Tibial nerve (tissue), 4 donors: Measurements from ENCODE around the gene TMEM214. TPM values are rescaled to one million over a fixed set of nuclear protein-coding genes. Genes with fewer than 3 reads are reported as not detected.

Experiments used
- DNase-seq, 2 donors: peaks; one replicate each; pipeline ENCODE4 v3.0.0-alpha.2; 2019; ENCODE audit warnings: low spot score in 2 of 2
- H3K27ac ChIP-seq, 4 donors: fragments of 200-600 bp; sonication (generic) in 3 of 4; one replicate each; pipeline ENCODE4 v1.5.1; 2017 to 2019; ENCODE audit warnings: mild to moderate bottlenecking in 1 of 4
- H3K27me3 ChIP-seq, 2 donors: fragments of 200-600 bp; sonication (generic) in 1 of 2; one replicate each; pipeline versions ENCODE4 v1.5.1 to v1.6.0; 2017 to 2019
- H3K36me3 ChIP-seq, 3 donors: fragments of 200-600 bp; sonication (generic); one replicate each; pipeline ENCODE4 v1.5.1; 2018 to 2019
- H3K4me1 ChIP-seq, 4 donors: fragments of 200-600 bp; sonication (generic) in 3 of 4; one replicate each; pipeline ENCODE4 v1.5.1; 2017 to 2019
- H3K4me3 ChIP-seq, 4 donors: fragments of 200-600 bp; sonication (generic) in 3 of 4; one replicate each; pipeline ENCODE4 v1.5.1; 2017 to 2019; ENCODE audit warnings: mild to moderate bottlenecking in 1 of 4, moderate library complexity in 1 of 4
- H3K9me3 ChIP-seq, 4 donors: fragments of 200-600 bp; sonication (generic) in 3 of 4; one replicate each; pipeline ENCODE4 v1.5.1; 2017 to 2019
- EP300 ChIP-seq, 2 donors: sonication (generic); formaldehyde crosslinking; IDR thresholded peaks; one replicate each; pipeline ENCODE4 v1.6.1; 2017; ENCODE audit warnings: antibody characterized with exemption in 2 of 2, mild to moderate bottlenecking in 1 of 2
- POLR2A ChIP-seq, 2 donors: fragments of 450-650 bp; IDR thresholded peaks; one replicate each; pipeline ENCODE4 v1.6.1; 2017; ENCODE audit warnings: antibody characterized with exemption in 2 of 2, mild to moderate bottlenecking in 2 of 2, moderate library complexity in 2 of 2
- WGBS, 2 donors: methylation state at CpG; one replicate each; pipeline ENCODE4 v1.1.5; 2018; 5-methylcytosine and 5-hydroxymethylcytosine counted together
- total RNA-seq, 4 donors: library from RNA; depleted of rRNA; stranded (reverse); fragments of >200 nt; gene quantifications; one replicate each; pipeline ENCODE4 v1.1.0, GENCODE V29; 2016
- TF ChIP-seq, protein P1 (sequence below), 5 experiments: fragments of 200-600 bp in 3 of 5; fragments of 450-650 bp in 2 of 5; sonication (generic) in 3 of 5; IDR thresholded peaks; one replicate each; pipeline ENCODE4 v1.5.1; 2016 to 2019; ENCODE audit warnings: antibody characterized with exemption in 5 of 5, mild to moderate bottlenecking in 3 of 5, moderate library complexity in 2 of 5

TMEM214 gene
- total RNA-seq, 4 donors from 2014 or later: 45.7 to 71.4 (median 53.4) TPM

DNA sequence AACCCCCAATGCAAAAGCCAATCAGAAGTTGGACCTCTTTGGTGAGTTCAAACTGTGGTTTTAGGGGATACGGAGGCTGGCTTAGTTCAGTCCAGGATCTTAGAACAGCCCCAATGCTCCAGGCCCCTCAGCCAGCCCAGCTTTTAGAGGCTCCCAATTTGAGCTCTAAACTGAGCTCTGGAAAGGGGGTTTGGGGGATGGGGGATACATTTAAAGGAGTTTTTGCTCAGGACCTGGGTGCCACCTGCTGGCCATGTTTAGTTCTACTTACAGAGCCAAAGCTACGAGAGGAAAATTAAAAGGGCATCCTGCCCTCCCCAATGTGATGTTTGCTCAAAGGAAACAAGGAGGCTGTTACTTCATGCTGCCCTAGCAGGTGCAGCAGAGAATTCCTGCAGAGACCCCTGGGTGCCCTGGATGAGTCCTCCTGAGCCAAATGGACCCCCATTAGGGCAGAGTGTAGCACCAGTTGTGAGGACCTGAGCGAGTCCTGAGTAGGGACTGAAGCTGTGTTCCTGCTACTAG, 15.9 kb upstream of the TMEM214 start:
- H3K27ac ChIP-seq: no peak overlapping the region
- DNase-seq: peak in 1 of 2 donors; percentile 61
- H3K27me3 ChIP-seq: no peaks in the 10 kb centered on the region
- 54 to 57% methylated on average over 3 of the region's 3 CpGs for whole genome bisulfite sequencing, 2 donors
- H3K36me3 ChIP-seq: no peaks in the 10 kb centered on the region
- H3K9me3 ChIP-seq: no peaks in the 10 kb centered on the region
- H3K4me1 ChIP-seq: peaks cover 0 to 70% (median 32%) of the 10 kb centered on the region in 4 donors
- H3K4me3 ChIP-seq: no peak overlapping the region
- TF ChIP-seq EP300 (IDR thresholded peaks at IDR 0.05) (no peak), POLR2A (IDR thresholded peaks at IDR 0.05) (no peak)
- TF ChIP-seq, protein P1, sequence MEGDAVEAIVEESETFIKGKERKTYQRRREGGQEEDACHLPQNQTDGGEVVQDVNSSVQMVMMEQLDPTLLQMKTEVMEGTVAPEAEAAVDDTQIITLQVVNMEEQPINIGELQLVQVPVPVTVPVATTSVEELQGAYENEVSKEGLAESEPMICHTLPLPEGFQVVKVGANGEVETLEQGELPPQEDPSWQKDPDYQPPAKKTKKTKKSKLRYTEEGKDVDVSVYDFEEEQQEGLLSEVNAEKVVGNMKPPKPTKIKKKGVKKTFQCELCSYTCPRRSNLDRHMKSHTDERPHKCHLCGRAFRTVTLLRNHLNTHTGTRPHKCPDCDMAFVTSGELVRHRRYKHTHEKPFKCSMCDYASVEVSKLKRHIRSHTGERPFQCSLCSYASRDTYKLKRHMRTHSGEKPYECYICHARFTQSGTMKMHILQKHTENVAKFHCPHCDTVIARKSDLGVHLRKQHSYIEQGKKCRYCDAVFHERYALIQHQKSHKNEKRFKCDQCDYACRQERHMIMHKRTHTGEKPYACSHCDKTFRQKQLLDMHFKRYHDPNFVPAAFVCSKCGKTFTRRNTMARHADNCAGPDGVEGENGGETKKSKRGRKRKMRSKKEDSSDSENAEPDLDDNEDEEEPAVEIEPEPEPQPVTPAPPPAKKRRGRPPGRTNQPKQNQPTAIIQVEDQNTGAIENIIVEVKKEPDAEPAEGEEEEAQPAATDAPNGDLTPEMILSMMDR (IDR thresholded peaks at IDR 0.05): peak; percentile 47 to 78 (median 64)

DNA sequence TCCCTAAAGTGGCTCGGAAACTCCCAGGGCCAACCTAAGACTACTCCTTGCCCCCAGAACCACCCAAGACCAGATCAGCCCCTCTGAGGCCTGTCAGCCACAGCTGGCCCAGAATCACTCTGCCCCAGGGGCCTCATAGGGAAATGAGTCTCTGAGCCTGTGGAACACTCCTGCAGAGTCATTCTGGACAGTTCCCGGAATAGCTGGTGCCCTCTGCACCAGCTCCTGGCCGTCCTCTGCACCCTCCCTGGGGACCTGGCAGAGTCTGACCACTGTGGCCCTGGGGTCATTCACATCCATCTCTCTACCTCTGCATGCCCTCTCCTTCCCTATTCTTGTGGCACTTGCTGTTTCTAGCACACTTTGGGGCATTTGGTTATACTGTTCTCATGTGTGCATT, 14.6 kb upstream of the TMEM214 start:
- no peak for DNase-seq
- Histone ChIP-seq H3K4me3 (no peak overlapping the region), H3K27me3 (no peaks in the 10 kb centered on the region), H3K4me1 (peaks cover 0 to 74% (median 35%) of the 10 kb centered on the region in 4 donors), H3K9me3 (no peaks in the 10 kb centered on the region), H3K36me3 (peaks cover 0 to 10% (median 0%) of the 10 kb centered on the region in 3 donors), H3K27ac (no peak overlapping the region)
- WGBS, 2 donors: 81 to 88% methylated on average over 3 of the region's 3 CpGs
- TF ChIP-seq, protein P1 (IDR thresholded peaks at IDR 0.05): no peak
- TF ChIP-seq POLR2A (IDR thresholded peaks at IDR 0.05): no peak
- no peak for TF ChIP-seq EP300 (IDR thresholded peaks at IDR 0.05)

DNA sequence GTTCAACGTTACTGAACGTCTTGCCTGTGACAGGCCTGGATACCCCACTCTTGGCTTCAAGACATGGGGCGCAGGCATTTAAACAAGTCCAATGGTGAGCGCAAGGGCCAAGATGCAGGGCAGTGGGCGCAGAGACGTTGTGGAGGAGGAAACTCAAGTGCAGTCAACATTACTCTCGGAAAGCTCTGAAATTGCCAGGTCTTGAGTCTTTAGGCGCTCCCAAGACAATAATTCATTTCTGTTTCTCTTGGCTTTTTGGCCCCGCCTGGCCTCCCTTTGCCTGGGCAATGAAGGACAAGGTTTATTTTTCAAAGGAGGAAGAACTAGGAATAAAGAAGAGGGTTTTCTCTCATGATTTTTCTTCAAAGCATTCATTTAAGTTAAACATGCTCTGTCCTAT, 13.3 kb upstream of the TMEM214 start:
- no peak overlapping the region for H3K4me3 ChIP-seq
- WGBS, 2 donors: 70% methylated on average over 9 of the region's 9 CpGs
- peaks cover 0 to 73% (median 35%) of the 10 kb centered on the region in 4 donors for H3K4me1 ChIP-seq
- TF ChIP-seq POLR2A (IDR thresholded peaks at IDR 0.05) (no peak), EP300 (IDR thresholded peaks at IDR 0.05) (no peak)
- TF ChIP-seq, protein P1 (IDR thresholded peaks at IDR 0.05): no peak
- no peaks in the 10 kb centered on the region for H3K27me3 ChIP-seq
- no peaks in the 10 kb centered on the region for H3K9me3 ChIP-seq
- DNase-seq: no peak
- peak overlapping the region in 3 of 4 donors; percentile 64 to 75 (median 74) for H3K27ac ChIP-seq
- H3K36me3 ChIP-seq: peaks cover 0 to 24% (median 0%) of the 10 kb centered on the region in 3 donors

DNA sequence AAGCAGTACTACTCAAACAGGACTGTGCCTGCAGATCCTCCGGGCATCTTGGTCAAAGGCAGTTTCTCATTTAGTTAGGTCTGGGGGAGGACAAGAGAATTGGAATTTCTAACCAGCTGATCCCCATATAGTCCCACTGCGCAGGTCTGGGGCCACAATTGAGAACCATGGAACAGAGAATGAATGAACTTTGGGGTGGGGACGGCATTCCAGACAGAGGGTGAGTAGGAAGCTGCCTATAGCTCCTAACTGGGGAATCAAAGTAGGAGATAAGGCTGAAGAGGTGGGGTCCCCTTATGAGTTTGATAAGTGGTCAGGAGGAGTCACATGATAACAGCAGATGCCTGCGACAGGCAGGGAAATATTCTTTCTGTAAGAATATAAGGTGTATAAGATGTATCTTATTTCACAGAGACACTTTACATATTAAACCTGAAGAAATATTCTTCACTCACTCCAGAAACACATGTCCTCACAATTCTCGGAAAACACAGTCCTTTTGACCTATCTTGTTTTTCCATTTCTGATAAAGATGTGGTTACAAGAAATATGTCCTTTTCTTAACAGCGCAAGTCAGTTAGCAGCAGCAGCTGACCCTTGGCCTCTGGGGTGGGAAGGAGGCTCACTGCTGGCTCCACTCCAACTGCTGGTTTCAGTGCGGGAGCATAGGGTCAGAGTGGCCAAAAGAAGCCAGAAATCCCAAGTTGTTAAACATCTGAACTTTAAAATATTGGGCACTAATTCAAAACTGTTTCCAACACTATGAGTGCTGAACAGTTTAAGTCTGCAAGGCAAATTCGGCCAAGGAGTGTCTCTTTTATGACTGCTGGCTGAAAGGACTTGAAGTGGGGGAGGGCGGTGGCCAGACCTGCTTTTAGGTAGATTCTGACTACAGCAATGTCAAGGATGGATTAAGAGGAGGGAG, 12.6 kb upstream of the TMEM214 start:
- 38 to 40% methylated on average over 9 of the region's 9 CpGs for WGBS, 2 donors
- H3K4me1 ChIP-seq: peaks cover 0 to 67% (median 35%) of the 10 kb centered on the region in 4 donors
- H3K4me3 ChIP-seq: no peak overlapping the region
- H3K36me3 ChIP-seq: peaks cover 0 to 31% (median 0%) of the 10 kb centered on the region in 3 donors
- no peak for TF ChIP-seq POLR2A (IDR thresholded peaks at IDR 0.05)
- peak; percentile 21 to 48 for TF ChIP-seq EP300 (IDR thresholded peaks at IDR 0.05)
- no peaks in the 10 kb centered on the region for H3K27me3 ChIP-seq
- peak; percentile 50 to 61 for DNase-seq
- H3K9me3 ChIP-seq: no peaks in the 10 kb centered on the region
- peak overlapping the region in 3 of 4 donors; percentile 64 to 75 (median 74) for H3K27ac ChIP-seq

DNA sequence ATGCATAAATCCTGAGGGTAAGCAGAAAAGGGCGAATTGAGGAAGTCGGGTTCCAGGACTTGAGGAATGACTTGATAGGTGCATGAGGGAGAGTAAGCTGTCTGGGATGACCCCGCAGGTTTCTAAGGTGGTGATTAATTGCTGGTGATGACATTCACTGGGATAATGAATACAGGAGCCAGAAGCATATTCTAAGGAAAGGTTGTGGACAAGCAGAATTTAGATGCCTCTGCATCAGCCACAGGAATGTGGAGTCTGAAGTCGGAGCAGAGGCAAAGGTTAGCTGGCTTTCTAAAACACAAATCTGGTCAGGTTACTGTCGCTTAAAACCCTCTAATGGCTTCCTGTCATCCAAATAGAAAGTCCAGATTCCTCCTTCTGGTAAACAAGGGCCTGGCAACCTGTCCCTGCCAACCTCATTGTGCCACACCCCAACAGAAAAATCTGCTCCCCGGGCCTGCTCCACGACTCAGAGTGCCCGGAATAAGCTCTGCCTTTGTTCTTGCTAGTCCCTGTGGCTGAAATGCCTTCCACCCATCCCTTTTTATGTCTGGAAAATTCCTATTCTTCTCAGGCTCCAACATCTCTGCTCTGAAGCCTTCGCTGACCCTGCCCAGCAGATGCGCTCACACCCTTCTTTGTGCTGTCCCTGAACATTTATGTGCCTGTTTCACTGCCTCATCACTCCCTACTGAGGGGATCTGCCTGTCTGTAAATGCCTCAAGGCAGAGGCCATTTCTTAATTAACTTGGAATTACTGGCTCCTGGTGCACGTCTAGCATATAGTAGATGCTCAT, 11.3 kb upstream of the TMEM214 start:
- Histone ChIP-seq H3K27ac (peak overlapping the region in 2 of 4 donors; percentile 74 to 75), H3K4me1 (peaks cover 0 to 57% (median 27%) of the 10 kb centered on the region in 4 donors), H3K9me3 (no peaks in the 10 kb centered on the region), H3K27me3 (no peaks in the 10 kb centered on the region), H3K36me3 (peaks cover 0 to 44% (median 0%) of the 10 kb centered on the region in 3 donors), H3K4me3 (no peak overlapping the region)
- TF ChIP-seq, protein P1 (IDR thresholded peaks at IDR 0.05): no peak
- no peak for TF ChIP-seq POLR2A (IDR thresholded peaks at IDR 0.05)
- no peak for TF ChIP-seq EP300 (IDR thresholded peaks at IDR 0.05)
- no peak for DNase-seq
- 61 to 66% methylated on average over 11 of the region's 11 CpGs for WGBS, 2 donors
